ENCODE measurements around the gene KLHL7.

- TF ChIP-seq POLR2A (IDR thresholded peaks at IDR 0.05) (no peak), CTCF (IDR thresholded peaks at IDR 0.05) (no peak), POLR2AphosphoS5 (IDR thresholded peaks at IDR 0.05) (no peak), EP300 (IDR thresholded peaks at IDR 0.05) (no peak)
Measured at GRCh38 chr7:23208316-23208715, 102.7 kb downstream of the KLHL7 start.
